ENCODE measurements around the gene FAM110A. TPM values are rescaled to one million over a fixed set of nuclear protein-coding genes. Genes with fewer than 3 reads are reported as not detected.

FAM110A gene
- total and polyA plus RNA-seq, 4 donors, result 8.6 to 17.9 (median 12.7) TPM

- no peak for DNase-seq
- no peaks in the 10 kb centered on the region for H3K9me3 ChIP-seq (ENCODE audit: control insufficient read depth in 4 of 4, insufficient read depth in 3 of 4, low read length in 3 of 4)
- H3K9ac ChIP-seq (ENCODE audit: insufficient read depth in 1 of 2, low read length in 2 of 2), result no peak overlapping the region
- no peak for ATAC-seq (ENCODE audit: insufficient read depth, low FRiP score)
- H3K27me3 ChIP-seq (ENCODE audit: control insufficient read depth in 3 of 3, insufficient read depth in 3 of 3, low read length in 2 of 3), result no peaks in the 10 kb centered on the region
- no peak for TF ChIP-seq CTCF (IDR thresholded peaks at IDR 0.05; ENCODE audit: control extremely low read depth, extremely low read depth)
- H3K4me3 ChIP-seq, result no peak overlapping the region
- no peaks in the 10 kb centered on the region for H3K36me3 ChIP-seq (ENCODE audit: control insufficient read depth in 4 of 4, insufficient read depth in 4 of 4, low read length in 4 of 4)
- no peak overlapping the region for H3K27ac ChIP-seq (ENCODE audit: low read depth in 1 of 2, low read length in 1 of 2)
- H3K4me1 ChIP-seq (ENCODE audit: control insufficient read depth in 5 of 5, insufficient read depth in 5 of 5, low read length in 5 of 5), result peaks cover 0 to 7% (median 0%) of the 10 kb centered on the region in 5 donors
- 93 to 95% methylated on average over 4 of the region's 4 CpGs for WGBS, 2 donors
Measured at GRCh38 chr20:824490-824889, 9.0 kb upstream of the FAM110A start.

- Histone ChIP-seq H3K4me3 (no peak overlapping the region), H3K9me3 (ENCODE audit: control insufficient read depth in 4 of 4, insufficient read depth in 3 of 4, low read length in 3 of 4) (no peaks in the 10 kb centered on the region), H3K27me3 (ENCODE audit: control insufficient read depth in 3 of 3, insufficient read depth in 3 of 3, low read length in 2 of 3) (no peaks in the 10 kb centered on the region), H3K4me1 (ENCODE audit: control insufficient read depth in 5 of 5, insufficient read depth in 5 of 5, low read length in 5 of 5) (peaks cover 0 to 7% (median 0%) of the 10 kb centered on the region in 5 donors), H3K36me3 (ENCODE audit: control insufficient read depth in 4 of 4, insufficient read depth in 4 of 4, low read length in 4 of 4) (no peaks in the 10 kb centered on the region), H3K9ac (ENCODE audit: insufficient read depth in 1 of 2, low read length in 2 of 2) (no peak overlapping the region), H3K27ac (ENCODE audit: low read depth in 1 of 2, low read length in 1 of 2) (no peak overlapping the region)
- DNase-seq, result no peak
- no peak for TF ChIP-seq CTCF (IDR thresholded peaks at IDR 0.05; ENCODE audit: control extremely low read depth, extremely low read depth)
- no peak for ATAC-seq (ENCODE audit: insufficient read depth, low FRiP score)
- WGBS, 2 donors, result 72 to 83% methylated on average over 4 of the region's 4 CpGs
Measured at GRCh38 chr20:824916-825315, 8.6 kb upstream of the FAM110A start.

GRCh38 chr20:825710-826421, 7.6 kb upstream of the FAM110A start:
- no peaks in the 10 kb centered on the region for H3K36me3 ChIP-seq (ENCODE audit: control insufficient read depth in 4 of 4, insufficient read depth in 4 of 4, low read length in 4 of 4)
- H3K9me3 ChIP-seq (ENCODE audit: control insufficient read depth in 4 of 4, insufficient read depth in 3 of 4, low read length in 3 of 4), result no peaks in the 10 kb centered on the region
- no peaks in the 10 kb centered on the region for H3K27me3 ChIP-seq (ENCODE audit: control insufficient read depth in 3 of 3, insufficient read depth in 3 of 3, low read length in 2 of 3)
- WGBS, 2 donors, result 79 to 89% methylated on average over 9 of the region's 9 CpGs
- DNase-seq (no peak), ATAC-seq (ENCODE audit: insufficient read depth, low FRiP score) (no peak)
- no peak overlapping the region for H3K27ac ChIP-seq (ENCODE audit: low read depth in 1 of 2, low read length in 1 of 2)
- H3K9ac ChIP-seq (ENCODE audit: insufficient read depth in 1 of 2, low read length in 2 of 2), result no peak overlapping the region
- H3K4me1 ChIP-seq (ENCODE audit: control insufficient read depth in 5 of 5, insufficient read depth in 5 of 5, low read length in 5 of 5), result peaks cover 0 to 7% (median 0%) of the 10 kb centered on the region in 5 donors
- no peak overlapping the region for H3K4me3 ChIP-seq
- no peak for TF ChIP-seq CTCF (IDR thresholded peaks at IDR 0.05; ENCODE audit: control extremely low read depth, extremely low read depth)

Data from lung (tissue), 12 donors.